ENCODE results near the gene ZNF823. TPM values are rescaled to one million over a fixed set of nuclear protein-coding genes. Genes with fewer than 3 reads are reported as not detected.

ZNF823 gene
- total and polyA plus RNA-seq, 9 of the 15 experiments (the other 6 are each of a cell fraction or from before 2014, with no cell fraction given): 4.0 to 13.4 (median 6.1) TPM

- TF ChIP-seq CBFA2T2 (conservative IDR thresholded peaks at IDR 0.05): peak; percentile 60
- no peak for TF ChIP-seq ZNF668 (CRISPR knock-in tag; IDR thresholded peaks at IDR 0.05)
- no peak for TF ChIP-seq ILF3 (IDR thresholded peaks at IDR 0.05; ENCODE audit: borderline replicate concordance)
- TF ChIP-seq ZNF707 (CRISPR knock-in tag; conservative IDR thresholded peaks at IDR 0.05): no peak
- TF ChIP-seq NR2C1 (IDR thresholded peaks at IDR 0.05): no peak
- TF ChIP-seq NR2C1 (tag; IDR thresholded peaks at IDR 0.05): no peak
- TF ChIP-seq NCOA2 (IDR thresholded peaks at IDR 0.05; ENCODE audit: partially characterized antibody in 2 of 2): no peak
- TF ChIP-seq POLR2G (IDR thresholded peaks at IDR 0.05; ENCODE audit: low read depth, low read length): no peak
- TF ChIP-seq ELF4 (CRISPR knock-in tag; IDR thresholded peaks at IDR 0.05): no peak
- TF ChIP-seq TCF3 (CRISPR knock-in tag; IDR thresholded peaks at IDR 0.05): peak; percentile 67
- TF ChIP-seq SMARCA4 (IDR thresholded peaks at IDR 0.05): peak; percentile 54; the same call in 1 of the 2 replicates
- no peak for TF ChIP-seq POLR2H (tag; IDR thresholded peaks at IDR 0.05; ENCODE audit: low read depth)
- no peak for TF ChIP-seq PHB (CRISPR knock-in tag; IDR thresholded peaks at IDR 0.05)
- peak; percentile 79 for TF ChIP-seq ARID1B (IDR thresholded peaks at IDR 0.05)
- no peak for TF ChIP-seq ZNF445 (CRISPR knock-in tag; IDR thresholded peaks at IDR 0.05; ENCODE audit: low read depth)
- TF ChIP-seq RAD51 (IDR thresholded peaks at IDR 0.05; ENCODE audit: borderline replicate concordance, low read depth): no peak
- no peak for TF ChIP-seq ZBTB11 (CRISPR knock-in tag; IDR thresholded peaks at IDR 0.05)
- TF ChIP-seq NR2F6 (CRISPR knock-in tag; IDR thresholded peaks at IDR 0.05): no peak
- TF ChIP-seq POLR2A (conservative IDR thresholded peaks at IDR 0.05): no peak
- TF ChIP-seq ZNF431 (CRISPR knock-in tag; IDR thresholded peaks at IDR 0.05): no peak
- no peak for TF ChIP-seq ZNF507 (tag; conservative IDR thresholded peaks at IDR 0.05)
- no peak for TF ChIP-seq ZNF143 (CRISPR knock-in tag; IDR thresholded peaks at IDR 0.05)
- no peak for TF ChIP-seq SAFB2 (IDR thresholded peaks at IDR 0.05; ENCODE audit: borderline replicate concordance, low read depth, low read length, severe bottlenecking)
- TF ChIP-seq HIVEP1 (CRISPR knock-in tag; IDR thresholded peaks at IDR 0.05): no peak
- TF ChIP-seq ZNF146 (CRISPR knock-in tag; IDR thresholded peaks at IDR 0.05; ENCODE audit: unreplicated experiment): no peak
- no peak for TF ChIP-seq MYC (IDR thresholded peaks at IDR 0.05; ENCODE audit: low read depth, low read length)
- TF ChIP-seq MYC (CRISPR knock-in tag; IDR thresholded peaks at IDR 0.05; ENCODE audit: borderline replicate concordance, low read depth): no peak
- no peak for TF ChIP-seq SMARCB1 (IDR thresholded peaks at IDR 0.05; ENCODE audit: insufficient read length, low read depth)
- TF ChIP-seq RFX5 (IDR thresholded peaks at IDR 0.05; ENCODE audit: low read depth, low read length): no peak
- no peak for TF ChIP-seq CAMTA2 (CRISPR knock-in tag; conservative IDR thresholded peaks at IDR 0.05)
These were observed 8.5 kb upstream of the ZNF823 start (continued) for GRCh38 chr19:11747277-11747676.

All from K562 (cell line).